ENCODE data around the gene TBCD.

Gene TBCD

GRCh38 chr17:82940226-82941020, 188.6 kb downstream of the TBCD start:
- Mint-ChIP-seq H3K36me3 (ENCODE audit: low read depth) (peaks cover 64% of the 10 kb centered on the region), H3K9me3 (peaks cover 21% of the 10 kb centered on the region), H3K27ac (no peak overlapping the region), H3K4me1 (ENCODE audit: low read depth) (no peaks in the 10 kb centered on the region), H3K4me3 (no peak overlapping the region), H3K27me3 (ENCODE audit: low read depth) (no peaks in the 10 kb centered on the region)

DNA sequence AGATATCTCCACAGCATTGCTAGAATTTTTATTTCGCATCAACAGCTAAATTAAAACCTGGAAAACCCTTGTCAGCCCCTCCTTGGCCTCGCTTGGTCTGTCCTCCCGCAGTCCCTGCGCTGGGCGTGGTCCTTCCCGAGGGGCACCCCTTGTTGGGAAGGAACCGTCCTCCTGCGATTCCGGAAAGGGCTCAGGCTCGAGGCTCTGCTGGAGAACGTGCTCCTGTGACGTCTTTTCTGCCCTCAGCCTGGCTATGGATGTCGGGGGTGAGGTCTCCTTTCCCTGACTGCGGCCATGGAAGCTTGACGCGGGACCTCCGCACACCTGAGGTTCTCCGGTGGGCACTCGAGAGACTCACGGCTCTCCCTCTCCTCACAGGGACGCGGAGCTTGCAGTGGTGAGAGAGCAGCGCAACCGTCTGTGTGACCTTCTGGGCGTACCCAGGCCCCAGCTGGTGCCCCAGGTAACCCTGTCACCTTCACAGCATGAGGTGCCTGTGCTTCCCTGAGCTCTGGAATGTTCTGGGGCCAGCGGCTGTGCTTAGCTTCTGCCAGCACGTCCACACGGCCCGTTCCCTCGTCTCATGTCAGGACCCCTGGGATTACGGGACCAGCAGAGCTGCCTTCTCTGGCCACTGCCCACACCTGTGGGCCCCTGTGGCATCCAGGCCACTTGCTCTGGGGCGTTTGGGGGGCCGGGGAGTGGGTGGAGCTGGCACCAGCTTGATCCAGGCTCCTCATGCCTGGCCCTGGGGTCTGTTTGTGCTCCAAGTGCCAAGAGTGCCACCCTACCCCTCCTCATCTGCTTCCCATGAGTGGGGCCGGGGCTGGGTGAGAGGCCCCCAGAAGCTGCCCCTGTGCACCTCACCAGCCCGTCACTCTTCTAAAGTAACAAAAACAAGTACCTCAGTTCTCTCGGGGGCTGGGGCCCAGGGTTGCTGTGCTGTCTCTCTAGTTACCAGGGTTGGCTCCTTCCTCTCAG, 189.4 kb downstream of the TBCD start:
- Mint-ChIP-seq H3K36me3 (ENCODE audit: low read depth) (peaks cover 68% of the 10 kb centered on the region), H3K27ac (no peak overlapping the region), H3K4me1 (ENCODE audit: low read depth) (no peaks in the 10 kb centered on the region), H3K9me3 (peaks cover 28% of the 10 kb centered on the region), H3K27me3 (ENCODE audit: low read depth) (no peaks in the 10 kb centered on the region), H3K4me3 (no peak overlapping the region)

- no peaks in the 10 kb centered on the region for H3K4me1 Mint-ChIP-seq (ENCODE audit: low read depth)
- H3K27me3 Mint-ChIP-seq (ENCODE audit: low read depth): no peaks in the 10 kb centered on the region
- peaks cover 28% of the 10 kb centered on the region for H3K9me3 Mint-ChIP-seq
- no peak overlapping the region for H3K4me3 Mint-ChIP-seq
- peak overlapping the region; percentile 17 for H3K27ac Mint-ChIP-seq
- H3K36me3 Mint-ChIP-seq (ENCODE audit: low read depth): peaks cover 65% of the 10 kb centered on the region
Measured at GRCh38 chr17:82942166-82943130, 190.6 kb downstream of the TBCD start.

DNA sequence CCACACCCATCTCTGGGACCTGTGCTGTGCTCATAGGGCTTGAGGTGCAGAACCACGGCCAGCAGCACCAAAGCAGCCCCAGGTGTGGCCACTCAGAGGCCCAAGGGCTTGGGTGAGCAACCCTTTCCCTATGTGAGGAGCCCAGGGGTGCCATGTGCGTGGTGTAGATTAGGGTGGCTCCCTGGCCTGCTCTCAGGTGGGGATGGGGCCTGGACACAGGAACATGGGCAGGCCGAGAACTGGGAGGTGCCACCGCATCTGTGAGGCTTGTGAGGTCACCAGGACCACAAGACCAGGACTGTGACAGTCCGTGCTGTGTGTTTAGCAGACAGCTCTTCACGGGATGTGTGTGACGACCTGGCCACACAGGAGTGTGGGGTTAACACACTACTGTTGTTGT, 191.5 kb downstream of the TBCD start:
- no peaks in the 10 kb centered on the region for H3K4me1 Mint-ChIP-seq (ENCODE audit: low read depth)

DNA sequence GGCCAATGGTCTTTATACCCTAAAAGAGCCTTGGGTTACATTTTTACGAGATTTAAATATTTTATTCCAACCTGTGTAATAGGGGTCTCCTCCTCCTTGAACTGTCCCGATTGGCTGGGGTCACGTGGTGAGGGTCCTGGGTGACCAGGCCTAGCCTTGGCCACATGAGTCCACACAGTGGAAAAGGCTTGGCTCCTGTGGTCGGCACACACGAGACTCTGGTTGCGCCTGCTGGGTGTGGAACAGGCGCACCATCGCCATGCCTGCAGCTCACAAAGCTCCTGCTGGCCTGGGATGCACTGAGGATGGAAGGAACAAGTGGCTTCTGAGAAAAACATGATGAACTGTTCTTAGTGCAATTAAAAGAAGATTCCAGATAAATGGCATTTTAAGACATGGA, 191.9 kb downstream of the TBCD start:
- H3K36me3 Mint-ChIP-seq (ENCODE audit: low read depth): peaks cover 62% of the 10 kb centered on the region

More for the DNA sequence above, 191.5 kb downstream of the TBCD start:
- Mint-ChIP-seq H3K36me3 (ENCODE audit: low read depth) (peaks cover 65% of the 10 kb centered on the region), H3K4me3 (no peak overlapping the region), H3K27me3 (ENCODE audit: low read depth) (no peaks in the 10 kb centered on the region), H3K27ac (no peak overlapping the region), H3K9me3 (peaks cover 31% of the 10 kb centered on the region)

DNA sequence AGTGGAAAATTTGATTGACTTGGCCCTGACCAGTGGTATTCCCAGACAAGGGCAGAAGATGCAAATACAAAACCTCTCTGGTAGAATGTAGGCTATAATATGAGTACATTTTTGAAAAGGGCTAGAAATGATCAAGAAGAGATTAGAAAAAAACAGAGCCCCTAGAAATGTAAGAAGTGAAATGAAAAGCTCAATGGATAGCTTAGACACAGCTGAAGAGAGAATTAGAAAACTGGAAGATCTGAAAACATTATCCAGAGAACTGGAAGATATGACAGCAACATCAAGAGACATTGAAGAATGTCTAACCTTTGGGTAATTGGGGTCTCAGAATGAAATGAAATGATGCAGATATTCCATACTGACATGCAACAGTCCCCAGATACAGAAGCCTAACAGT, 193.1 kb downstream of the TBCD start:
- no peak overlapping the region for H3K27ac Mint-ChIP-seq
- no peak overlapping the region for H3K4me3 Mint-ChIP-seq
- peaks cover 60% of the 10 kb centered on the region for H3K36me3 Mint-ChIP-seq (ENCODE audit: low read depth)
- H3K9me3 Mint-ChIP-seq: peaks cover 31% of the 10 kb centered on the region
- no peaks in the 10 kb centered on the region for H3K27me3 Mint-ChIP-seq (ENCODE audit: low read depth)
- H3K4me1 Mint-ChIP-seq (ENCODE audit: low read depth): no peaks in the 10 kb centered on the region

More for the DNA sequence above, 191.9 kb downstream of the TBCD start:
- Mint-ChIP-seq H3K4me1 (ENCODE audit: low read depth) (no peaks in the 10 kb centered on the region), H3K27me3 (ENCODE audit: low read depth) (no peaks in the 10 kb centered on the region), H3K4me3 (no peak overlapping the region), H3K9me3 (peaks cover 31% of the 10 kb centered on the region), H3K27ac (no peak overlapping the region)

DNA sequence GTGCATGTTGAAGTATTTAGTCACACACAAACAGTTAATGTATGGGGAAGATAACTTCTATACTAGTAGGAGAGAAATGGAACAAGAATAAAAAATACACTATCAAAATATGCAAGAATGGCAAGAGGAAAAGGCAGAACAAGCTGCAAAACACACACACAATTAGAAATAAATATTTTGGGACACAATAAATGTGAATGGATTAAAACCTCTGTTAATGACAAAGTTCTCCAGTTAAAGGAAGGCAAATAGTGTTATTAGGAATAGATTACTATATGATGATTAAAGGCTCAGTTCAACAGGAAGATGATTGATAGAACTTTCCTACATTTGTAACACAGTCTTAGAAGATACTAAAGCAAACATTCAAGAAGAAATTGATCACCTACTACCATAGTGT, 194.2 kb downstream of the TBCD start:
- no peaks in the 10 kb centered on the region for H3K4me1 Mint-ChIP-seq (ENCODE audit: low read depth)
- H3K27ac Mint-ChIP-seq: no peak overlapping the region
- no peak overlapping the region for H3K4me3 Mint-ChIP-seq
- peaks cover 31% of the 10 kb centered on the region for H3K9me3 Mint-ChIP-seq
- peaks cover 61% of the 10 kb centered on the region for H3K36me3 Mint-ChIP-seq (ENCODE audit: low read depth)
- no peaks in the 10 kb centered on the region for H3K27me3 Mint-ChIP-seq (ENCODE audit: low read depth)

GRCh38 chr17:82947051-82947991, 195.5 kb downstream of the TBCD start:
- Mint-ChIP-seq H3K27ac (no peak overlapping the region), H3K36me3 (ENCODE audit: low read depth) (peaks cover 61% of the 10 kb centered on the region), H3K4me3 (no peak overlapping the region), H3K4me1 (ENCODE audit: low read depth) (no peaks in the 10 kb centered on the region), H3K9me3 (peaks cover 35% of the 10 kb centered on the region), H3K27me3 (ENCODE audit: low read depth) (no peaks in the 10 kb centered on the region)

- no peaks in the 10 kb centered on the region for H3K4me1 Mint-ChIP-seq (ENCODE audit: low read depth)
- H3K36me3 Mint-ChIP-seq (ENCODE audit: low read depth): peaks cover 61% of the 10 kb centered on the region
- H3K27me3 Mint-ChIP-seq (ENCODE audit: low read depth): no peaks in the 10 kb centered on the region
- no peak overlapping the region for H3K4me3 Mint-ChIP-seq
- H3K9me3 Mint-ChIP-seq: peaks cover 42% of the 10 kb centered on the region
- no peak overlapping the region for H3K27ac Mint-ChIP-seq
Measured at GRCh38 chr17:82948081-82948511, 196.2 kb downstream of the TBCD start.

GRCh38 chr17:82948957-82949356, 197.1 kb downstream of the TBCD start:
- peaks cover 59% of the 10 kb centered on the region for H3K36me3 Mint-ChIP-seq (ENCODE audit: low read depth)

DNA sequence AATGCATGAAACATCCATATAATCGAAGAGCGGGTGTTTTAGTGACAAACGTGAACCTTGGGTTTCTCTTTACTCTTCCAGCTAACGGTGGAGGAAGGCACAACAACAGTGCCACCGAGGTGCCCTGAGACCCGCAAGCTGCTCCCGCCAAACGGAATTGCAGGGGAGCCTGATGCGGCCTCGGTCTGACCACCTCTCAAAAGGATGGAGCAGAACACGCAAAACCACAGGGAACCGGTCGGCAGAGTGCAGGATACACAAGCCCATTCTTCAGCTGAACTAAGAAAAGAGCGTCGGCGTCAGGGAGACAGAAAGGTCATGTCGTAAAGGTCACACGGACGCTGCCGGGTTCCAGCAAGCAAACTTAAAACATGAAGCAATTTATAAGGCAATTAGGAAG, 197.5 kb downstream of the TBCD start:
- Mint-ChIP-seq H3K4me1 (ENCODE audit: low read depth) (no peaks in the 10 kb centered on the region), H3K4me3 (no peak overlapping the region), H3K27ac (no peak overlapping the region), H3K27me3 (ENCODE audit: low read depth) (no peaks in the 10 kb centered on the region), H3K9me3 (peaks cover 45% of the 10 kb centered on the region), H3K36me3 (ENCODE audit: low read depth) (peaks cover 59% of the 10 kb centered on the region)

More at GRCh38 chr17:82948957-82949356, 197.1 kb downstream of the TBCD start:
- no peaks in the 10 kb centered on the region for H3K4me1 Mint-ChIP-seq (ENCODE audit: low read depth)
- H3K4me3 Mint-ChIP-seq: no peak overlapping the region
- peaks cover 45% of the 10 kb centered on the region for H3K9me3 Mint-ChIP-seq
- H3K27ac Mint-ChIP-seq: no peak overlapping the region
- no peaks in the 10 kb centered on the region for H3K27me3 Mint-ChIP-seq (ENCODE audit: low read depth)

DNA sequence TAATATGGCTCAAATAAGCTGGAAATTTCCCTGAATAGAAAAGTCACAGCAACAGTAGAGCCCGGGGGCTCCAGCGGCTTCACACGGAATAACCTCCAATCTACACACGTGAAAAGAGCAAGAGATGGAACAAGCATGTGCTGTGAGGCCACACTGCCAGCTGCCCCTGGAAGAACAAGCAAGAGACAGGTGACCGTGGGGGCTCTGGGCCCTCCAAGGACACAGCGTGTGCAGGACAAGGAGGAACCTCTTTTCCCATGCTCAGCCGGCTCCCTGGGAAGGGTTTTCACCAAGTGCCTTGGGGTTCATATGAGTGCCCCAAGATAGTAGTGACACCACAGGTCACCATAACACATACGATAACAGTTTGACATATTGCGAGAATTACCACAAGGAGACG, 198.1 kb downstream of the TBCD start:
- H3K9me3 Mint-ChIP-seq: peaks cover 45% of the 10 kb centered on the region
- peaks cover 60% of the 10 kb centered on the region for H3K36me3 Mint-ChIP-seq (ENCODE audit: low read depth)
- no peak overlapping the region for H3K27ac Mint-ChIP-seq
- no peaks in the 10 kb centered on the region for H3K4me1 Mint-ChIP-seq (ENCODE audit: low read depth)
- no peak overlapping the region for H3K4me3 Mint-ChIP-seq
- no peaks in the 10 kb centered on the region for H3K27me3 Mint-ChIP-seq (ENCODE audit: low read depth)

GRCh38 chr17:82950525-82951102, 198.7 kb downstream of the TBCD start:
- Mint-ChIP-seq H3K9me3 (peaks cover 46% of the 10 kb centered on the region), H3K4me1 (ENCODE audit: low read depth) (no peaks in the 10 kb centered on the region), H3K36me3 (ENCODE audit: low read depth) (peaks cover 60% of the 10 kb centered on the region), H3K27me3 (ENCODE audit: low read depth) (no peaks in the 10 kb centered on the region), H3K27ac (no peak overlapping the region), H3K4me3 (no peak overlapping the region)
